Bone marrow (tissue), 2 donors: ENCODE measurements around the gene AANAT.
"Not testable (repeated sequence)": the region's sequence is repeated elsewhere in the genome, so short reads cannot be mapped to it uniquely, and the experiment has no call there.

Experiments used
- DNase-seq, 2 donors: peaks; one replicate each; lab custom pipeline; 2025; lab: John Stamatoyannopoulos, UW

AANAT gene

DNA sequence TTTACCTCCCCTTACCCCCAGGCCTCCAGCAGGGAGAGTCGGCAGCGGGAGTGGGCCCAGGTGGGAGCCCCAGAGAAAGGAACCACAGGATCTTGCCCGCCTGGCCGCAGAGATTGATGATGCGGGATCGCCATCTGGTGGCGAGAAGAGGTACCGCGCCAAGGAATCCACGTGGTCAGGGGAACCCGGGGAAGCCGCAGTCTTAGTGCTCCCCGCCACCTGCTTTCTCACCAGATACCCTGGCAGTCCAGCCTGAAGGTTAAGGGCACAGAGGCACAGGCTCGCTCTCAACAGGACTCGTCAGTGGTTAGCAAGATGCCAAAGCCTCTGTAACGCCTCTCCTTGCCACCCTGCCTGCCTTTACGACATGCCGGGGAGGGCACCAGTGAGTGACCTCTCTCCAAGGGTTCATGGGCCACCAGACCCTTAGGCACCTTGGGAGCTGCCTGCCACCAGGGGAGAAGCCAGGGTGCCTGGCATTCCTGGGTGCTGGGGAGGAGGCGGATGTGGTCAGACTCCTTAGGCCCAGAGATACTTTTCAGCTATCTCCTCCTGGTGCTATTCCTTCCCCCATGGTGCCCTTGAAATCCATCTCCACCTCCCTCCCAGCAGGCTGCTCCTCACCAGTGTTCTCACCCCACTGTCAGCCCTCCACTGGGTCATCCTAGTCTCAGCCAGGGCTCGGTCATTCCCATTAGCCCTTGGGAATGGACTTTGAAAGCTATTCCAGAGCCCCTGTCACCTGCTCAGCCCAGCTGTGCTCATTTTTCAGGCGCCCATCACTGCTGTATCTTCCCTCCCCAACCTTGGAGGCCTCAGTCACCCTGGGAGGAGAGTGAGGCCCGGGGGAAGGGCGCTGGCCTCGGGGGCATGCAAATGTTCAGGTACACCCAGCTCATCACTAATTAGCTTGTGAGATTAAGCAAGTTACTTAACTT lies 39.3 kb downstream of the AANAT start:
- peak; percentile 50 to 68 for DNase-seq

DNA sequence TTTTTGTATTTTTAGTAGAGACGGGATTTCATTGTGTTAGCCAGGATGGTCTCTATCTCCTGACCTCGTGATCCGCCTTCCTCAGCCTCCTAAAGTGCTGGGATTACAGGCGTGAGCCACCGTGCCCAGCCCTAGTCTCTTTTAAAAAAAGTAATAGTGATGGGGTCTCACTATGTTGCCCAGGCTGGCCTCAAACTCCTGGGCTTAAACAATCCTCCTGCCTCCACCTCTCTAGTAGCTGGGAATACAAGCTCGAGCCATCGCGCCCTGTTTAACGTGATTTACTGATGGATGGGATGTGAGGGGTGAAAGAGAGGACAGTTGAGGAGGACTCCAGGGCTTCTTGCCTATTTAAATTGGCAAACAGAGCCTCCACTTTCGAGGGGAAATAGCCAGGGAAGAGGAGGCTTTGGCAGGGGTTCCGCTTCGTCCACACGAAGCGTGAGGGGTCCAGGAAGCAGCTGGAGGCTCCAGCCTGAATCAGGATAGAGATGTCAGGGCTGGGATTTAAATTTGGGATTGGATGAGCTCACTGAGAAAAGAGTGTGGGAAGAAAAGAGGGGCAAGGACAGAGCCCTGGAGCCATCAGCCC lies 41.2 kb downstream of the AANAT start:
- DNase-seq: not testable (repeated sequence)

DNA sequence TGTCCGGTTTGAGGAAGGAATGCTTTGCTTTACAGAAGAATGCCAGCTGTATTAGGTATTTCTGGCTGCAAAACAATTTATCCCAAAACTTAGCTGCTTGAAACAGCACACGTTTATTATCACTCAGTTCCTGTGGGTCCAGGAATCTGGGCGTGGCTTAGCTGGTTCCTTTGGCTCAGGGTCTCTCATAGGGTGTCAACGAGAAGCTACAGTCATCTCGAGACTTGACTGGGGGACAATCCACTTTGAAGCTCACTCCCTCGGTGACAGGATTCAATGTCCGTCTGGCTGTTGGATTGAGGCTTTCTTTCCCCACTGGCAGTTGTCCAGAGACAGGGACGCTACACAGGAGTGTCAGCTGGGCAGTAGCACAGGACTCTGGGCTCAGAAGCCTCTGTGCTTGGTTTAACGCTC lies 43.4 kb downstream of the AANAT start:
- DNase-seq: no peak

DNA sequence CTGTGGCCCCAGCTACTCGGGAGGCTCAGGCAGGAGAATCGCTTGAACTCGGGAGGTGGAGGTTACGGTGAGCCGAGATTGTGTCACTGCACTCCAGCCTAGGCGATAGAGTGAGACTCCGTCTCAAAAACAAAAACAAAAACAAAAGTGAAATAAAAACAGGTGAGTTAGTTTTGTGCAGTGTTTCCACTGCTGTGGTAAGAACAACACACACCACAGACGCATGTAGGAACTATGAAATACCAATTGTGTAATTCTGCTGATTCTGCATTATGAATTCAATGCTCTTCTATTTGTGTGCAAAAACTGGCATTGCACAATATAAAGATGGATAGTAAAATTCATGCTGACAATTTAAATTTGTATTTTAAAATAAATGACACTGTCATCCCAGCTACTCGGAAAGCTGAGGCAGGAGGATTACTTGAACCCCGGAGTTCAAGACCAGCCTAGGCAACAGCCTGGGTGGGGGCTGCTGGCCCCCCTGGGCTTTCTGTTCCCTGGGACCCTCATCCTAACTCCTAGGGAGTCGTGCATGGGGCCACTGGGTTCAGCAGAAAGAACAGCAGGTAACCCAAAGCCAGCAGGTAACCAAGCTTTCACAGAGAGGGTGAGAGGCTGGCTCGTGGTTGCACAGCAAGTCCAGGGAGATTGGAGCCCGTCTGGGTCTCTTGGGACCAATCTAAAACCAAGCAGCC lies 44.4 kb downstream of the AANAT start:
- no peak for DNase-seq

DNA sequence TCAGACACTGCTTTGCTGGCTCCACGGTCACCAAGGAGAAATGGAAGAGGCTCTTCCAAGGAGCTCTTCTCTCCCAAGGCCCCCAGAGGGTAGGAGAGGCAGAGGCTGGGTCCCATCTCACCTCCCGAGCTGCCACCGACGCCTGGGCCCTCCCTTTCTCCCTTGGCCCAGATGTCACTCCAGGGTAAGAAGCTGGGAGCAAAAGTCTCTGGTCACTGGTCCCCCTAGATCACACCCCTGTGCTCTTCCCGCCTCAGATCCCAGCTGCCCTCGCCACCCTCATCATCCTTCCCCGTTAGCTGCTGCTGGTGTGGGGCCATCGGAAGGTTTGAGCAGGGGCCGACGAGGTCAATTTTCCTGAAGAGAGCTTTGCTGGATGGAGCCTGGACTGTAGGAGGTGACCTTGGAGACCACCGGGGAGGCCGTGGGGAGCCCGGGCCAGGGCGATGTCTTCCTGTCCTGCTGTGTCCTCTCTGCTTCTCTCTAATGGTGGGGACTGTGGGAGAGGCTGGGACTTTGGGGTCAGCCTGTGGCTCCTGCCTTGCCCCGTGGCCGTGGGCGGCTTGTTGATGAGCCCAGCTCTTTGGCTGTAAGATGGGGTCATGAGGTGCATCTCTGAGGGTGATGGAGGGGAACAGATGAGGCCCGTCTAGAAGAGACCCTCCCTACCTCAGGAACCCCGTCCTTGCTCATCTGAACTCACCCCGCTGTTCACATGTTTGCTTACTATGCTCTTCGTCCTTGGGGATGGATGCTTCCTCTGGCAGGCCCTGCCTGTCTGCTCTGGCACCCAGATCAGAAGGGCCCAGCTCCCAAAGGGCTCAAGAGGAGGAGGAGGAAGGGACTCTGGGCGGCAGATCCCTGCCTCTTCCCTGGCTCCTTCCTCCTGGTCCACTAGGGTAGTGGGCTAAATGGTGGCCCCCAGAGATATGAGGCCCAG lies 45.2 kb downstream of the AANAT start:
- DNase-seq: no peak

DNA sequence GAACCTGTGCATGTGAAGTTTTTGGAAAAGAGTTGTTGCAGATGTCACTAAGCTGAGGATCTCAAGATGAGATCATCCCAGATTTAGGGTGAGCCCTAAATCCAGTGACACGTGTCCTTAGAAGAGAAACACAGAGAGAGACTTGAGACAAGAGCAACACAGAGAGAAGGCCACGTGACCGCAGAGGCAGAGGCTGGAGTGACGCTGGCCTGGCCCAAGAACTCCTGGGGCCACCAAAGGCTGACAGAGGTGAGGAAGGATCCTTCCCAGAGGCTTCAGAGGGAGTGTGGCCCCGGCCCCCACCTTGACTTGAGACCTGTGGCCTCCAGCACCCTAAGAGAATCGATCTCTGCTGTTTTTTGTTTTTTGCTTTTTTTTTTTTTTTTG lies 45.9 kb downstream of the AANAT start:
- DNase-seq: no peak

DNA sequence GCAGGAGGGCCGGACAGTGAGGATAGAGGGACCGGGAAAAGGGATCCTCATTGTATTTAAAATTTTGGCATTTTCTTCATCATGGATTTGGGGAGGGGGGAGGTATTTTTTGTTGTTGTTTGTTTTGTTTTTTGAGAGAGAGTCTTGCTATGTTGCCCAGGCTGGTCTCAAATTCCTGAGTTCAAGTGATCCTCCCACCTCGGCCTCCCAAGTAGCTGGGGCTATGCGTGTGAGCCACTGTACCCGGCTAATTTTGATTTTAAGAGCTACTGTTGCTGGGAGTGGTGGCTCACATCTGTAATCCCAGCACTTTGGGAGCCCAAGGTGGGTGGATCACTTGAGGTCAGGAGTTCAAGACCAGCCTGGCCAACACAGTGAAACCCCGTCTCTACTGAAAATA lies 47.0 kb downstream of the AANAT start:
- not testable (repeated sequence) for DNase-seq

DNA sequence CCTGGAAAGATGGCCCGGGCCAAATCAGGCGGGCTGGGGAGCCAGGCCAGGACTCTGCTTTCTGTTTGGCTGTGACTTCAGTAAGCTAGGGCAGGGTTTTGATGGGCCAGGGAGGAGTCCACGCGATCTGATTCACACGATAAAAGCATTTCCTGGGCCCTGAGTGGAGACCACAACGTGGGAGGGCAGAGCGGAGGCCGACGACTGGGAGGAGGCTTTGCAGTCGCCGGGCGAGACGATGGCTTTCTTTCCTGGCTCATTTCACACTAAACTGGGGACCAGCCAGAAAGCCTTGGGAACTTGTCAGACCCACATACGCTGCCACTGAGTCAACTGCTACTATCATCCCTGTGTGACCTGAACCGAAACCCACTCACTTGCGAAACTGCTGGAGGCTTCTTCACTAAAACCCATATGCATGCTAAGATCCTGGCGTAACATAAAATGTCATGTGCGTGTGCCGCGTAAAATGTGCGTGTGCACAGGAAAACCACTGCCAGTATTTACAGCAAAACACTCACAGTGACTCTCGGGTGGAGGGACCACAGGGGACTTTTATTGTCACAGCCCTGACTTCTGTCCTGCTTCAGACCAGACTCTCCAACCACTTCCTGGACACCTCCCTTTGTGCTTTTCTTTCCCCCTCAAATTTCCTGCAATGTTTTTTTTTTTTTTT lies 48.0 kb downstream of the AANAT start:
- DNase-seq: peak; percentile 60 to 92

DNA sequence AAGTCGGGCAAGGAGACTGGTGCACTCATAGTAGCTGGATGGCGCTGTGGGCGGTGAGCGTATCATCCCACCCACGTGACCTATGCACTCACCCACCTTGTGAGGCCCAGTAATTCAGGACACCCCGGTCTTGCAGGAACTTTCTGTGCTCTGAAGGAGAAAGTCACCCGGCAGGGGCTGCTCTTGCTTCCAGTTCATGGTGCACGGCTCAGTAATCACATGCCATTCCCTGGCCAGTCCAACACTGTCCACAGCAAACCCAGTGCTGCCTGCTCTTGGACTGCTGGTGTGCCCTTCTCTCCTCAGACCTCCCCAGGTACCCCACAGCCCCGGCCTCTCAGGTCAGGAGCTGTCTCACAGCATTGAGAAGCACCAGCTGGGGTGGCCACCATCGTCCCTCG lies 50.2 kb downstream of the AANAT start:
- no peak for DNase-seq

DNA sequence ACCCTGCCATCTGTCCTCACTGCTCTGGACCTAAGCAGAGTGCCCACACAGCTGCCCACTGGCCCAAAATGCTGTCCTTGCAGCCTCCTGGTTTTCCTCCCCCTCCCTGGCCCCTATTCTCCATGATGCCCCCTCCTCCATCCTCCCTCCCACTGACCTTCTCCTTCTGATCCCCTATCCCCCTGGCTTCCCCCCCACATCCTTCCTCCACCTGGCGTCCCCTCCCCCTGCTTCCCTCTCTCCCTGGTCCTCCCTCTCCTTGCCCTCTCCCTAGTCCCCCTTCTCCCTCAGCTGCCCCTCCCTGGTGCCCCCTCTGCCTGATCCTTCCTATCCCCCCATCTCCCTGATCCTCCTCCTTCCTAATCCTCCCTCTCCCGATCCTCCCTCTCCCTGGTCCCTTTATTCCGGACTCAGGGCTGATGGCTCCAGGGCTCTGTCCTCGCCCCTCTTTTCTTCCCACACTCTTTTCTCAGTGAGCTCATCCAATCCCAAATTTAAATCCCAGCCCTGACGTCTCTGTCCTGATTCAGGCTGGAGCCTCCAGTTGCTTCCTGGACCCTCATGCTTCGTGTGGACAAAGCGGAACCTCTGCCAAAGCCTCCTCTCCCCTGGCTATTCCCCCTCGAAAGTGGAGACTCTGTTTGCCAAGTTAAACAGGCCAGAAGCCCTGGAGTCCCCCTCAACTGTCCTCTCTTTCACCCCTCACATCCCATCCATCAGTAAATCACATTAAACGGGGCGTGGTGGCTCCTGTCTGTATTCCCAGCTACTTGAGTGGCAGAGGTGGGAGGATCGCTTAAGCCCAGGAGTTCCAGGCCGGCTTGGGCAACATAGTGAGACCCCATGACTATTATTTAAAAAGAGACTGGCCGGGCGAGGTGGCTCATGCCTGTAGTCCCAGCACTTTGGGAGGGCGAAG lies 51.9 kb downstream of the AANAT start:
- DNase-seq: no peak
